CD4-positive, alpha-beta T cell treated with Interleukin-6 for 4 hours (primary cell): ENCODE data around the gene MAML1.

Experiments
- DNase-seq: peaks from one replicate; pipeline ENCODE4 v3.0.0-alpha.2; 2020; ENCODE audit warnings: mixed read lengths

MAML1 gene

DNA sequence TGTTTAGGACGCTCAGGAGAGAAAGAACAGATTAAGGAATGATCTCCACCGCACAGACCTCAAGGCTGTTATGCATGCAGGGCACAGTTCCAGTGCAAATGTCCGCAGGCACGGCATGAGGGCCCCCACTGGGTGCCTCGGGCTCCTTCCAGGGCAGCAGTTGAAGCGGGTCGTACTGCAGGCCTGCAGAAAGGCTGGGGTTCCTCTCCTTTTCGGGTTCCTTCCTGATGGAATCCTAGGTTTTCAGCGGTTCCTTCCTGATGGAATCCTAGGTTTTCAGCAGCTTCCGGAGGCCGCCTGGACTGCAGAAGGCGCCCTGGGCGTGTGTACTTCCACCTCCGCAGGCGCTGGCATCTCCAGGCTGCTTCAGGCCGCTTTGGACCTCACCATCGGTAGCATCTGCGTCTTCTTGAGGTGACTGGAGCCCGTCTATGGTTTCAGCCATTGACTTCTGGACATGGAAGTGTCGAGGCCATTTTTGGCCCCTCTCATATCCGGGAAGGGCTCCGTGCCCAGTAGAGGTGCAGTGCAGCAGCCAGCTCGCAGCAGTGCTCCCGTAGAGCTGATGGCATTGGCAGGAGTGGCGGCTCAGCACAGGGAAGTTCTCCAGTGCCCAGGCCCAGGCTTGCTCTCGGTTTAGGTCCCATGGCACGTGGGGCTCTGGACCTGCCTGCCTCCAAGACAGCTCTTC lies 79.7 kb downstream of the MAML1 start:
- DNase-seq: no peak

GRCh38 chr5:179812997-179813607 lies 80.5 kb downstream of the MAML1 start:
- DNase-seq: no peak

- no peak for DNase-seq
Observed at GRCh38 chr5:179814090-179814489, 81.5 kb downstream of the MAML1 start.

DNA sequence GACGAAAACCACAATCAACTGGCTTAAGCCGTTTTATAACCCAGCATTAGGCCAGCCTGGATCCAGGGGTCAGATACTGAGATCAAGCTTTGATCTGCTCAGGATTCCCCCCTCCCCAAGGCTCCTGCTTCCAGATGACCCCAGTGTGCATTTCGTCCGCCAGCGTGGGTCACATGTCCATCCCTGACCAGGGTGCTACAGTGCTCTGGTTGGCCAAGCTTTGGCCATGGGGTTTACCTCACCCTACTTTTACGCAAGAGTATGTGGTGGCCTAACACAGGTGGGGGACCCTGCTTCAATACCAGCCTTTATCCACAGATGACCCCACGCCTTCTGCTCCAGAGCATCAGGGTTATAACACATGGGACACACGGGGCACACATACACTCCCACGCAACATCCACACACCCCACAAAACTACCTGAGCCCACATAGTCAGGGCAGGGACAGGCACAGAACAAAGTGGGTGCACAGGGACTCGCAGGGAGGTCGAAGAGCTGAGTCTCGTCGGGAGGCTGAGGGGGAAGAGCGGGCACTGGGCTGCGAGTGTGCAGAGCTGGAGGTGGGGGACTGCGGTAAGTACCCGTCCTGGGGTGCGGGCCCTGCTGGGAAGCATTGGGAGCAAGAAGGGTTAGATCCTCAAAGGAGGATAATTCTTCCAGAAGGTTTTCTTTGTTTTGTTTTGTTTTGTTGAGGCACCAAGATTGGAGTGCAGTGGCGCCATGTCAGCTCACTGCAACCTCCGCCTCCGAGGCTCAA lies 83.0 kb downstream of the MAML1 start:
- DNase-seq: no peak

DNA sequence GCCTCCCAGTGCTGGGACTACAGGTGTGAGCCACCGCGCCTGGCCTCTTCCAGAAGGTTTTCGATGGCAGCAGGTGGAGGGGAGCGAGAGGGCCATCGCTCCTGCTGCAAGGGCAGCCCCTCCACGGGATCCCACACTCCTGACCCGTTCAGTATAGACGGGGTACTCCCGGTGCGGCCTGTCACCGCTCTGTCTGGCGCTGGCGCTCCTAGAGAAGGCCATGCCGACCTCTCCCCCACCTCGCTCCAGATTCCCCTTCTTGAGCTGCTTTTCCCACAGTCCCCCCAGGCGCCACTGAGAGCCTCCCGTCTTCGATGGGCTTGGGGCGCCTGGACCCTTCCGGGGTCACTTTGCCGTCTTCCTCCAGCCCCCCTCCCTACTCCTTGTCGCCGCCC lies 83.8 kb downstream of the MAML1 start:
- DNase-seq: no peak

- no peak for DNase-seq
Observed at GRCh38 chr5:179816796-179817469, 84.3 kb downstream of the MAML1 start.

- DNase-seq: no peak
Observed at GRCh38 chr5:179817470-179817840, 84.8 kb downstream of the MAML1 start.

DNA sequence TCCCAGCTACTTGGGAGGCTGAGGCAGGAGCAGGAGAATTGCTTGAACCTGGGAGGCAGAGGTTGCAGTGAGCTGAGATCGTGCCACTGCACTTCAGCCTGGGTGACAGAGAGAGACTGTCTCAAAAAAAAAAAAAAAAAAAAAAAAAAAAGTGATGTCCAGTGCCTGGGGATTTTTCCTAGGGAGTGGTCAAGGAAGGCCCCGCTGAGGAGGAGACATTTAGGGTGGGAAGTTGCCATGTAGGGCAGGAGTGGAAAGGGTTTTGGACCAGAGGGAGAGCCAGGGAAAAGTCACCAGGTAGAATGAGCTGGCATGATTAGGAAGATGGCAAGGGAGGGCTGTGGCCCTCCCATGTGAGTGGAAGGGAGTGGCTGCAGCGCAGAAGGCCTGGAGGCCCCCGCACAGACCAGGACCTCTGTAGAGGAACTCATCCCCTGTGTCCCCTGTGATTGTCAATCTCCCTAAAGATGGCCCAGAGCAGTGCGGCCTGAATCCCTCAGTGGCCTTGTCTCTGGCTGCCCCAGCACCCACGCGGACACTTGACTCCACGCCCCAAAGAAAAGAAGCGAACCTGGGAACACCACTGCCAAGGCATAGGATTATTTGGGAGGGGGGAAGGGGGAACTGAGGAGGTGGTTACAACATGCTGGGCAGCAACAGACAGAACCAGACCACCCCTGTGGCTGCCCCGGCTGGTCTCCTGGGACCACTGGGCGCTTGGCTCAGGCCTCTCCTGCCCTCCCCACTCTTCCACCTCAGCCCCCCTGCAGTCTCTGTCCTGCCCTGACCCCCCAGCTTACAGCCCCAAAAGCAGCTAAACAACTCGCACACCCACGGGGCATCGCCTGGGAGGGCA lies 85.5 kb downstream of the MAML1 start:
- DNase-seq: no peak

DNA sequence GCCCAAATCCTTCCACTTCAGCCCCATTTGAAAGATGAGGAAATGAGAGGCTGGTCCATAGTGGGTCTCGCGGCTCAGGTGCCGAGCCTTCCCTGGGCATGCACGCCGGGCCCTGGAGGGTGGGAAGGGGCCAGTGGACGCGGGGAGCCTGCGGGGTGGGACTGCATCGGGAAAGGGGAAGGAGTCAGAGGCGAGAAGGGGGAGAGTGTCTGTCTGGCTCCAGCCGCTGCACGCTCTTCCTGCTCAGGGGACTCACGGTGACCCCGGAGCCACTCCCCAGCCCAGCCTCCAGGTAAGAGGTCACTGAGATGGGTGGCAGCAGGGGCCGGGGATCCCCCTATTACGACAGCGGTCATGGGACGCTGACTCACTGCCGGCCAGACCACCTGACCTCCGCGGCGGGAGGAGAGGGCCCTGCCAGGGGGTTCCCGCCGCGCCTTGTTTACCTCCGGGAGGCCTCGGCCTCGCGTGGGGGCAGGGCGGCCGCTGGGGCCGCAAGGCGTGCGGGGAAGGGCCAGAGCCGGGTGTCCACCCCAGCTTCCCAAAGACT lies 86.2 kb downstream of the MAML1 start:
- peak; percentile 85 for DNase-seq

DNA sequence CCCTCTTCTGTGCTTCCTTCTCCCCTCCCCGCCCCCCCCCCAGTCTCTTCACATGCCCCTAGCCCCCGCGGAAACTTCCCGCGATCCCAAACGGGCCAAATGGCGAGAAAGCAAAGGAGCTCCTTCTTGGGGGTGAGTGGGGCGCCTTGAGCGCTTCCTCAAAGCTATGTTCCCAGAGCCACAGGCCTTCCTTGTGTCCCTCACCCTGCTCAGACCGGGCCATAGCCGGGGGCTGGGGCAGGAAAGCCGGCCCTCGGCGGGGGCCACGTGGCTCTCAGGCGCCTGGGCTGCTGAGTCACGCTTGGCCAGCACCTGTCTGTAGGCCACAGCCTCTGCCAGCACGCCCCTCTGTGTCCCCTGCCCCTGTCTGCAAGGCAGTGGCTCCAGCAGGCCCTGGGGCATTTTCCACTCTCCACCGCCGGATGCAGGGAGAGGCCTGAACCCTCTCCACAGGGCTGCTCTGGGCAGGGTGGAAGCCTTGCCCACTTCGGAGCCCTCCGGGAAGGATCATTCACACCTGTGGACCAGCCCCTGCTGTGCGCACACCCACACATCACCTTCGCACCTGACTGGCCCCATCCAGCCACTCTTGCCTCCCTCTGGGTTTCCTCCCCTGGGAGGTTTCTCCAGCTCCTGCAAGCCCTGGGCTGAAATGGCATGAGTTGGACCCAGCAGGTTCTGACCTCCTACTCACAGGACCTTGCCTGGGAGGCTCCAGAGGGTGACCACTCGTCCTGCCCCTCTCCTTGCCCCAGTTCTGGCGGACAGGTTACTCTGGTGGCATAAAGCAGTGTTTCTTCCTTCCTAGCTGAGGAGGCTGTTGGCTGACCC lies 86.9 kb downstream of the MAML1 start:
- DNase-seq: peak; percentile 49

DNA sequence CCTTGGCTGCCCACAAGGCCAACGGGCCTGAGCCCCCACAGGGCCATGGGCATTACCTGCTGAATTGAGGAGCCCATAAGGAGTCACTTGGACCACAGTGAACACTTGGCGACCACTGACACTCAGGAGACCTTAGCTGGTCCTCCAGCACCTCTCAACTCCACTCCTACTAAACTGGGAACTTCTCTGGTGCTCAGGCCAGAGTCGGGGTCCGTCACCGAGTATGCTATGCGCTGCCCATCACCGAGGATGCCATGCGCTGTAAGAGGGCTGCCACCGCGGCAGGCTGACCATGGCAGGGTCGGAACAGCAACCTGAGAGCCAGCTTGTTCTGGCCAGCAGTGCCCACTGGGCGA lies 87.5 kb downstream of the MAML1 start:
- DNase-seq: no peak

DNA sequence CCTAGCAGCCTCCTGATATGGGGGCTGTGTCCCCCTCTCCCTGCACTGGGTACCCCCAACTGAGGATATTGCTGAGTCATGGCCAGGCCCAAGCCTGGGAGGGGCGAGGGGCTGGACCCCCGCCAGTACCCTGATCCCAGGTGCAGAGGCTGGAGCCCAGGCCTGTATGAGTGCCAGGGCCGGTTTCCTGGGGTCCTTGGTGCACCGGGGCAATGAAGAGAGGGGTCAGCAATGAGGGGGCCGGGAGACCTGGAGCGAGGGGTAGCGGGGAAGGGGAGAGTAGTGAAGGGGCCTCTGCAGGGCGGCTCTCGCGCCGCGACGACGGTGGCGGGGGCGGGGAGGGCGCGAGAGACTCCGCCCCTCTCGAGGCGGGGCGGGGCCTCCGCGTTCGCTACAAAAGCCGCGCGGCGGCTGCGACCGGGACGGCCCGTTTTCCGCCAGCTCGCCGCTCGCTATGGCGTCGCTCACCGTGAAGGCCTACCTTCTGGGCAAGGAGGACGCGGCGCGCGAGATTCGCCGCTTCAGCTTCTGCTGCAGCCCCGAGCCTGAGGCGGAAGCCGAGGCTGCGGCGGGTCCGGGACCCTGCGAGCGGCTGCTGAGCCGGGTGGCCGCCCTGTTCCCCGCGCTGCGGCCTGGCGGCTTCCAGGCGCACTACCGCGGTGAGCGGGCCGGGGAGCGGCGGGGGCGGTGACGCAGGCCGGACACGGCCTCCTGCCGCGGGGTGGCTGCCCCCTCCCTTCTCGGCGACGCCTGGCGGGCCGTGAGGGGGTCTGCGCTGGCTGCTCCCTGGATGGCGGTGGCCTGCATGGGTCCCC lies 88.1 kb downstream of the MAML1 start, which contains the start of gene SQSTM1:
Gene SQSTM1 (plus strand): TSS at position 423 of the 815 bp plus-strand sequence. CDS start 32 bp downstream, at position 455.
- DNase-seq: peak; percentile 81

DNA sequence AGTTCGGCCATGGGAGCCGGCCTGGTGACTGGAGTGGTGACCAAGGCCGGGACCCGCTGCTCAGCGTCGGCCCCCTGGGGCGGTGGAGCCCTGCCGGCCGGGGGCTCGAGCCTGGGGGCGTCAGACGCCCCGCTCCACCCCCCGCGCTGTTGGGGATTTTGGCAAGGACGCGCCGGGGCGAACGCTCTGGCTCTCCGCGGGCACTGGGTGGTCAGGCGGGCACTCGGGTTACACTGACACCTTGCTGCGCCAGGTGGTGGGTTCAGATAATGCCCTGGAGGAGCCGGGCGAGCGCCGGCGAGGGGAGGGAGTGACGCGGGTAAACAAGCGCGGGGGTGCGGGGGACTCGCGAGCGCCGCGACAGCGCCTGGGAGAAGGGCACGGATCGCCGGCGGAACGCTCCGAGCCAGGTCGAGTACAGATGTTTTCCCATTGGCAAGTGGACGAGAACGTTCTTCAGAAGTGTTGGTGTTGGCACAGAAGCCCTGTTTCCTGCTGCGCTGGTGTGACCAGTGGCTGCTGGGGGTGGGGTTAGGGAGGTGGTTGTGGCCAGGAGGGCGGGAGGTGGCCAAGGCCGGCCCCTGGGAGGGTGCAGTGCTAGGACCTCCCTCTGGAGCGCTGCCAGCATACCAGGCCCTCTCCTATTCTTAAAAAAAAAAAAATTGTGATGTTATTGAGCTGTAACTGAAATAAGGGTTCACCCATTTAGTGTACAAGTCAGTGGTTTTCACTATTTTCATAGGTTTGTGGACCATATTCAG lies 88.9 kb downstream of the MAML1 start:
- peak; percentile 92 for DNase-seq

DNA sequence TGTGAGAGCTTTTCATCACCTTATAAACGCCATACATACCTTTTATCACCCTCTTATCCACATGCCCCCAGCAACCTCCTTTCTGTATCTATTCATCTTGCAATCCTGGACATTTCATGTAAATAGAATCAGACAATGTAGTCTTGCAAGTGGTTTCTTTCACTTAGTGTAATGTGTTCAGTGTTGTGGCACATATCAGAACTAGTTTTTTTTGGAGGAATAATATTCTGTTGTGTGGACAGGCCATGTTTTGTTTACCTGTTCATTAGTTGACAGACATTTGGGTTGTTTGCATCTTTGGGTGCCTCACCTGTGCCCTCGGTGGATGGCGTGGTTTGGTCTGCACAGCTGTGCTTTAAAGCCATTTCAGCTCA lies 89.4 kb downstream of the MAML1 start:
- DNase-seq: no peak

DNA sequence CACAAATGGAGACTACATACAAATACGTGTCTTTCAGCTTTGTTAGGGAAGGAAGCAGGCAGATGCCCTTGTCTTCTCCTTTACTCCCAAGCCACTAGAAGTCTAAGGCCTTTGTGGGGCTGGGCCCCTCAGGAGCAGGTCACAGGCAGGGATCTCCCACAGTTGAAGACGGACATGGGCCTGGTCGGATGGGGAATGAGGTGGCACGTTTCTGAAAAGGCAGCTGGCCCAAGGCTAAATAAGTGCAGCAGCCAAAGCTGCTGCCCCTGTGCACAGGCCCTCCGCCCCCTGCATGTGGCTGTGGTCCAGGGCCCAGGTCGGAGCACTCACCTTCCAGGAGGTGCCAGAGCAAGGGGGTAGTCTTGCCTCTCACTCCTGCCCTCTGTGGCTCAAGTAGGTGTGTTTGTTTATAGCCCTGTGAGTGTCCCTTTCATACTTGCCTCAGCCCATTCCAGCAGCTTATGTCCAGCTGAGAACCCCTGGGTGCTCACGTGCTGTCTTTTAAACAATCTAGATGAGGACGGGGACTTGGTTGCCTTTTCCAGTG lies 89.9 kb downstream of the MAML1 start:
- DNase-seq: no peak

GRCh38 chr5:179823937-179824744 lies 91.5 kb downstream of the MAML1 start:
- DNase-seq: no peak

DNA sequence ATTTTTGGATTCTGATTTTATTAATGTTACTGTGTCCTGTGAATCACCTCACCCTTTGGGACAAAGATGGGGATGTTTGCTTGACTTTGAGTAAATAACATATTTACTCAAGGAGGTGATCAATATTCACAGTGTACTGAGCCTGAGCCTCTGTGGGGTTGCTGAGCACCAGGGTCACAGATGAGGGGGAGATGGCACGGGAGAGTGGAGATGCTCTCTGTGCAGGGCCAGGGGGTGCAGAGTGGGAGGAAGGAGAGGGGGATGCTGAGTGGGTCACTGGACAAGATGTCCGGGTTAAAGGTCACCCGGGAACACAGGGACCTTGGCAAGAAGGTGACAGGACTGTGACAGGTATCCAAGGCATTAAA lies 92.1 kb downstream of the MAML1 start:
- no peak for DNase-seq

- no peak for DNase-seq
Observed at GRCh38 chr5:179825655-179826182, 93.1 kb downstream of the MAML1 start.
